ENCODE results near the gene PLA2G10. TPM values are rescaled to one million over a fixed set of nuclear protein-coding genes. Genes with fewer than 3 reads are reported as not detected.
"Not testable (repeated sequence)": the region's sequence is repeated elsewhere in the genome, so short reads cannot be mapped to it uniquely, and the experiment has no call there.

The PLA2G10 gene
- total RNA-seq, 1 donor from 2014 or later, result not detected

- Histone ChIP-seq H3K27me3 (no peaks in the 10 kb centered on the region), H3K36me3 (no peaks in the 10 kb centered on the region), H3K9me3 (ENCODE audit: low read depth) (no peaks in the 10 kb centered on the region), H3K27ac (no peak overlapping the region), H3K4me2 (no peak overlapping the region), H3F3A (ENCODE audit: low read depth) (peaks cover 16% of the 10 kb centered on the region), H3K9ac (no peak overlapping the region), H3K4me1 (peaks cover 9% of the 10 kb centered on the region), H2AFZ (replicated peaks) (no peak overlapping the region), H3K79me2 (ENCODE audit: low read depth) (peaks cover 83% of the 10 kb centered on the region), H3K4me3 (no peak overlapping the region), H4K20me1 (ENCODE audit: low read depth) (peaks cover 77% of the 10 kb centered on the region)
- Mint-ChIP-seq H3K4me1 (peaks cover 11% of the 10 kb centered on the region), H3K36me3 (peaks cover 10% of the 10 kb centered on the region), H3K27me3 (ENCODE audit: insufficient read depth, low read depth) (no peaks in the 10 kb centered on the region), H3K9me3 (no peaks in the 10 kb centered on the region), H3K27ac (no peak overlapping the region), H3K4me3 (no peak overlapping the region)
- no peak for TF ChIP-seq EZH2 (IDR thresholded peaks at IDR 0.05)
- no peak for TF ChIP-seq EZH2phosphoT487 (IDR thresholded peaks at IDR 0.05)
- TF ChIP-seq, protein P1, sequence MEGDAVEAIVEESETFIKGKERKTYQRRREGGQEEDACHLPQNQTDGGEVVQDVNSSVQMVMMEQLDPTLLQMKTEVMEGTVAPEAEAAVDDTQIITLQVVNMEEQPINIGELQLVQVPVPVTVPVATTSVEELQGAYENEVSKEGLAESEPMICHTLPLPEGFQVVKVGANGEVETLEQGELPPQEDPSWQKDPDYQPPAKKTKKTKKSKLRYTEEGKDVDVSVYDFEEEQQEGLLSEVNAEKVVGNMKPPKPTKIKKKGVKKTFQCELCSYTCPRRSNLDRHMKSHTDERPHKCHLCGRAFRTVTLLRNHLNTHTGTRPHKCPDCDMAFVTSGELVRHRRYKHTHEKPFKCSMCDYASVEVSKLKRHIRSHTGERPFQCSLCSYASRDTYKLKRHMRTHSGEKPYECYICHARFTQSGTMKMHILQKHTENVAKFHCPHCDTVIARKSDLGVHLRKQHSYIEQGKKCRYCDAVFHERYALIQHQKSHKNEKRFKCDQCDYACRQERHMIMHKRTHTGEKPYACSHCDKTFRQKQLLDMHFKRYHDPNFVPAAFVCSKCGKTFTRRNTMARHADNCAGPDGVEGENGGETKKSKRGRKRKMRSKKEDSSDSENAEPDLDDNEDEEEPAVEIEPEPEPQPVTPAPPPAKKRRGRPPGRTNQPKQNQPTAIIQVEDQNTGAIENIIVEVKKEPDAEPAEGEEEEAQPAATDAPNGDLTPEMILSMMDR (IDR thresholded peaks at IDR 0.05), result no peak
- DNase-seq (ENCODE audit: low spot score), result no peak
Observed at GRCh38 chr16:14640538-14640937, 53.6 kb downstream of the PLA2G10 start.

GRCh38 chr16:14636951-14637240 is 57.2 kb downstream of the PLA2G10 start:
- H3K27ac ChIP-seq; H3K4me3 ChIP-seq; H2AFZ ChIP-seq (replicated peaks); H3K9ac ChIP-seq; H3K4me3 Mint-ChIP-seq; H3K27ac Mint-ChIP-seq; DNase-seq (ENCODE audit: low spot score); H3K27me3 ChIP-seq; H3K36me3 ChIP-seq; H3K36me3 Mint-ChIP-seq; H3K9me3 Mint-ChIP-seq; H3K9me3 ChIP-seq (ENCODE audit: low read depth); H3K27me3 Mint-ChIP-seq (ENCODE audit: insufficient read depth, low read depth): not testable (repeated sequence)
- H3K79me2 ChIP-seq (ENCODE audit: low read depth), result peaks cover 92% of the 10 kb centered on the region
- peaks cover 36% of the 10 kb centered on the region for H3F3A ChIP-seq (ENCODE audit: low read depth)
- H4K20me1 ChIP-seq (ENCODE audit: low read depth), result peaks cover 86% of the 10 kb centered on the region
- peak overlapping the region; percentile 67 for H3K4me2 ChIP-seq
- peaks cover 22% of the 10 kb centered on the region for H3K4me1 ChIP-seq
- peaks cover 25% of the 10 kb centered on the region for H3K4me1 Mint-ChIP-seq

DNA sequence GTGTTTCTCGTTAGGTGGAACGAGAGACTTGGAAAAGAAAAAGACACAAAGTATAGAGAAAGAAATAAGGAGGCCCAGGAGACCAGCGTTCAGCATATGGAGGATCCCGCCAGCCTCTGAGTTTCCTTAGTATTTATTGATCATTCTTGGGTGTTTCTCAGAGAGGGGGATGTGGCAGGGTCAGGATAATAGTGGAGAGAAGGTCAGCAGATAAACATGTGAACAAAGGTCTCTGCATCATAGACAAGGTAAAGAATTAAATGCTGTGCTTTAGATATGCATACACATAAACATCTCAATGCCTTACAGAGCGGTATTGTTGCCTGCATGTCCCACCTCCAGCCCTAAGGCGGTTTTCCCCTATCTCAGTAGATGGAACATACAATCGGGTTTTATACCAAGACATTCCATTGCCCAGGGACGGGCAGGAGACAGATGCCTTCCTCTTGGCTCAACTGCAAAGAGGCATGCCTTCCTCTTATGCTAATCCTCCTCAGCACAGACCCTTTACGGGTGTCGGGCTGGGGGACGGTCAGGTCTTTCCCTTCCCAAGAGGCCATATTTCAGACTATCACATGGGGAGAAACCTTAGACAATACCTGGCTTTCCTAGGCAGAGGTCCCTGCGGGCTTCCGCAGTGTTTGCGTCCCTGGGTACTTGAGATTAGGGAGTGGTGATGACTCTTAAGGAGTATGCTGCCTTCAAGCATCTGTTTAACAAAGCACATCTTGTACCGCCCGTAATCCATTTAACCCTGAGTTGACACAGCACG is 57.7 kb downstream of the PLA2G10 start:
- H3K4me3 ChIP-seq, result peak overlapping the region; percentile 28
- peaks cover 22% of the 10 kb centered on the region for H3K4me1 ChIP-seq
- peaks cover 87% of the 10 kb centered on the region for H3K79me2 ChIP-seq (ENCODE audit: low read depth)
- DNase-seq (ENCODE audit: low spot score), result peak; percentile 20
- peak overlapping the region; percentile 21 for H3K27ac ChIP-seq
- H3K27me3 ChIP-seq; H3K9ac ChIP-seq; H3K27me3 Mint-ChIP-seq (ENCODE audit: insufficient read depth, low read depth); H3K36me3 Mint-ChIP-seq; H3K9me3 Mint-ChIP-seq; H2AFZ ChIP-seq (replicated peaks); H3K9me3 ChIP-seq (ENCODE audit: low read depth); H3K36me3 ChIP-seq: not testable (repeated sequence)
- Mint-ChIP-seq H3K4me3 (peak overlapping the region; percentile 34), H3K4me1 (peaks cover 25% of the 10 kb centered on the region), H3K27ac (peak overlapping the region; percentile 30)
- peak overlapping the region; percentile 67 for H3K4me2 ChIP-seq
- peaks cover 81% of the 10 kb centered on the region for H4K20me1 ChIP-seq (ENCODE audit: low read depth)
- peaks cover 36% of the 10 kb centered on the region for H3F3A ChIP-seq (ENCODE audit: low read depth)

DNA sequence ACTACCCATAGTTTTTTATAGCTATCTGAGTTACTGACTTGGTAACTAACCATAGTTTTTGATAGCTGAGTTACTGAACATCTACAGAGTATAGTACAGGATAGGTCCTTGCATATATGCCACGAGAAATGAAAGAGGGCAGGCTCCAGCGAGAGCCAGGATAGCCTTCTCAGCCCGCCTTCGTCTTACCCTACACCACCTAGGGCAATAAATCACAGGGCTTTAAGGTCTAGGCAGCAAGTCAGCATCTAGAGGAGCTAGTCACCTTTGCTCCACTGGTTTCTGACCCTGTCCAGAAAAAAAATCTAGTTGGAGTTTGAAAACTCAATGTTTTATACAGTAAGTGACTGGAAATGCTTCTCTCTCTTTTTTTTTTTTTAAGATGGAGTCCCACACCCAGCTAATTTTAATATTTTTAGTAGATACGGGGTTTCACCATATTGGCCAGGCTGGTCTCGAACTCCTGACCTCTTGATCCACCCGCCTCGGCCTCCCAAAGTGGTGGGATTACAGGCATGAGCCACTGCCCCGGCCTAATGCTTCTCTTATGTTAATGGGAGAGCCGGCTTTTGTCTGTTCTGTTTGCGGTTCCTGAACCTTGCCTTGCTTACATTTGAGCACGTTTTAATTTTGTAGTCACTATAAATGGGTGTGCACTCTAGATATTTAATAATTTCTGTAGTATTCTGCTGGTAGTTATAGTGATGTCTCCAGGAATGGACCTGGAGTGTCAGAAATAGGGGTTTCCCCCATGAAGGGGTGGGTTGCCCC is 58.5 kb downstream of the PLA2G10 start:
- Histone ChIP-seq H3K4me2 (peak overlapping the region; percentile 67), H3K9me3 (ENCODE audit: low read depth) (no peaks in the 10 kb centered on the region), H3K9ac (no peak overlapping the region), H3K27me3 (no peaks in the 10 kb centered on the region), H3K79me2 (ENCODE audit: low read depth) (peaks cover 79% of the 10 kb centered on the region), H4K20me1 (ENCODE audit: low read depth) (peaks cover 74% of the 10 kb centered on the region), H3K4me3 (peak overlapping the region; percentile 28), H2AFZ (replicated peaks) (no peak overlapping the region), H3K4me1 (peaks cover 22% of the 10 kb centered on the region), H3K36me3 (no peaks in the 10 kb centered on the region), H3F3A (ENCODE audit: low read depth) (peaks cover 36% of the 10 kb centered on the region), H3K27ac (no peak overlapping the region)
- TF ChIP-seq, protein P1 (IDR thresholded peaks at IDR 0.05), result no peak
- TF ChIP-seq EZH2 (IDR thresholded peaks at IDR 0.05), result no peak
- no peak for TF ChIP-seq EZH2phosphoT487 (IDR thresholded peaks at IDR 0.05)
- peaks cover 6% of the 10 kb centered on the region for H3K36me3 Mint-ChIP-seq
- no peaks in the 10 kb centered on the region for H3K27me3 Mint-ChIP-seq (ENCODE audit: insufficient read depth, low read depth)
- H3K4me1 Mint-ChIP-seq, result peaks cover 25% of the 10 kb centered on the region
- no peaks in the 10 kb centered on the region for H3K9me3 Mint-ChIP-seq
- peak; percentile 41 for DNase-seq (ENCODE audit: low spot score)
- peak overlapping the region; percentile 30 for H3K27ac Mint-ChIP-seq
- peak overlapping the region; percentile 34 for H3K4me3 Mint-ChIP-seq
